Fibroblast of skin of right quadriceps (primary cell): Measurements from ENCODE around the gene CYP2J2.
"Not testable (repeated sequence)": the region's sequence is repeated elsewhere in the genome, so short reads cannot be mapped to it uniquely, and the experiment has no call there.

Source experiments
- DNase-seq: peaks from one replicate; pipeline ENCODE4 v3.0.0-alpha.2; 2013

CYP2J2 gene

DNA sequence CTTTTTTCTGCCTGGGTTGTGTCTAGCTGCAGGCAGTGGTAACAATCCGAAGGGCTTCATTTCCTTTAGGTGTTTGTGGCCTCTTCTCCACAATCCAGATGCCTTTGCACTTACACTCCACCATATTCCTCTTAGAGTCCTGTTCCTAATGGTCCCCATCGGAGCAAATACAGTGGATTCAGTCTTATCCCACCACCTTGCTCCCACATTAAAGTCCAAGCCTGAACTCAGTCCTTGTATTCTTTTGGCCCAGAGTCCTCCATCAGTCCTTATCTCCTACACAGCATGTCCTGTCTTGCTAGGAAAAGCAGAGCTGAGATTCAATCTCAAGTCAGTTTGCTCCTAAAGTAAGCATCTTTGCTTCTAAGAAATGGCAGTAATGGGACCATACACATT is 8.8 kb downstream of the CYP2J2 start:
- no peak for DNase-seq

DNA sequence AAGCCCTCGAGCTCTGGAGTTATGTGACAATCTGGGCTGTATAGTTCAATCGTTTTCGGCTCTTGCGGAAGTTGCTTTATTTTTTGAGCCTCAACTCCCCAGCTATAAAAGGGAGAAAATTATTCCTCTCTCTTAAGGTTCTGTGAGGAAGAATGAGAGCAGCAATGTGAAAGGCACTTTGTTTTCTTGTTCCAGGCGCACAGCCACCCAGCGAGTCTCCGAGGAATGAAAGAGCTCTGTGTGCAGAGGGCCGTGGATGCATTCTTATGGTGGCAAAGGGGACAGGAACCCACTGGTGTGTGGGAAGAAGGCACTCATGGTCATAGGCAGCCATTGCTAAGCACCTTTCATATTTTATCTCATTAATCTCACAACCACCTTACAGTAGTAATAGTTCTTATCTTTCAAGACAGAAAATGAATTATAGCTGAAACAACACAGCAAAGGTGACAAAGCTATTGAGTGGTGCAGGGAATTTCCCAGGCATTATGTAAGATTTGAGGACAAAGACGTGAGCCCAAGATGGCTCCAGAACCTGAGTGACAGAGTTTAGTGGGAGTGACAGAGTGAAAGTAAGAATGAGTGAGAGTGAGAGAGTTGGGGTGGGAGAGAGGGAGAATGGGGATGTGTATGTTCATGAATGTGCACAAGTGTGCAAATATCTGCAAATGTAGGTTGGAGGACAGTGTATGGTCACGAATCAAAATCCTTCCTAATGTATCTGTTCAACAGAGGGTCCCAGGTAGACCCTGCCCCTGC is 9.4 kb downstream of the CYP2J2 start:
- DNase-seq = no peak

DNA sequence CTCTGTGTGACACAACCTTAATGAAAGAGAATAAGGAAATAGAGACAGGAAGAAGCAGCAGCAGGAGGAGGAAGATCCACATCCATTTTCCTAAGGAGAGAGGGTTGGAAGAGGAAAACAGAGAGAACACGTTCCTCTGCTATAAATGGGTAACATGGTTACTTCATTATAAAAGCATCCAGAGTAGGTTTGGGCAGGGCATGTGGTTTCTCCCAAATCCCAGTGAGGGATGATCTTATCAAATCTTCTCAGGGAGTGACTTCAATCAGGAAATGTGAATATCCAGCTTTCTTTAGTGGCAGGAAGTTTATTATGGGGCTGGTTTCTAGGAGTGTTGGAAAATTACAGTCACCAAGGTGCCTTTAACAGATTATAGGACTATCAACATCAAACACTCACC is 11.1 kb downstream of the CYP2J2 start:
- peak; percentile 5 for DNase-seq

DNA sequence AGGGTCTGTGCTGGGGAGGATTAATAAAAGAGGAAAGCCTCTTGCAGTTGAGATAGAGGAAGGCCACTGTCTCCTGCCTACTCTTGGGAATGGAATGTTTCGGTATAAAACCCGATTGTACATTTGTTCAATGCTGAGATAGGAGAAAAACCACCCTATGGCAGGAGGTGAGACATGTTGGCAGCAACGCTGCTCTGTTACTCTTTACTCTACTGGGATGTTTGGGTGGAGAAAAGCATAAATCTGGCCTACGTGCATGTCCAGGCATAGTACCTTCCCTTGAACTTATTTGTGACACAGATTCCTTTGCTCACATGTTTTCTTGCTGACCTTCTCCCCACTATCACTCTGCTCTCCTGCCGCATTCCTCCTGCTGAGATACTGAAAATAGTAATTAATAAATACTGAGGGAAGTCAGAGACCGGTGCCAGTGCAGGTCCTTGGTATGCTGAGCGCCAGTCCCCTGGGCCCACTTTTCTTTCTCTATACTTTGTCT is 11.7 kb downstream of the CYP2J2 start:
- not testable (repeated sequence) for DNase-seq

DNA sequence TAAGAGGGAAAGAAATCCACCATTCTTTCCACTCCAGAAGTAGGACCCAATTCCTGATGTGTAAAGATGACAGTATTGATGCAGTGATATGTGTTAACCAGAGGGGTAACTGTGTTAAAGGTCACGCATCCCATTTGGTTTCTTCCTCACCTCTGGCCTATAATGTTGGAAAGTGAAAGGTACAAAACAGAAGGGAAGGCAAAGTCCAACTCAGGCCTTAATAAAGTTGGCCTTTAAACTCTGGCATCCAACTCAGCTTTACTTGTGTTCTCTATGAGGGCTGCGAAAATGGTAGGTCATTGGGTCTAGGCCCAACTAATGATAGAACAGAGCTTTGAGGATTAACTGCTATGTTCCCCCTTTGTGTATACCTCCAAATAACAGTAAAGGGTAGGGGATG is 17.9 kb downstream of the CYP2J2 start:
- no peak for DNase-seq

DNA sequence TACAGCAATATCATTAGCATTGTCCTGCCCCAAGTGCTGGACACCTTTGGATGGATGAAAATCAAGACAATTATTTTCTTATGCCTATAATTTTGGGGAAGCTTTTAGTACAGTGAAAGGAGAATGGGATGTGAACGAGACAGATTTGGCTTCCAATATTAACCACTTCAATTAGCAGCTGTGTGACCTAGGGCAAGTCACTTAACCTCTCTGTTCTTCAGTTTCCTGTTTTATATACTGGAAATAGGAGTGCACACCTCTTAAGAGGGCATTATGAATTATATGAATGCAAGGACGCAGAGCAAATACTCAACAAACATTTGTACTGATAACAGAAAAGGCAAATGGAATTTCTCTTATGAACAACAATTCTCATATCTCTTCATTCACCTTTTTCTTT is 18.5 kb downstream of the CYP2J2 start:
- no peak for DNase-seq

DNA sequence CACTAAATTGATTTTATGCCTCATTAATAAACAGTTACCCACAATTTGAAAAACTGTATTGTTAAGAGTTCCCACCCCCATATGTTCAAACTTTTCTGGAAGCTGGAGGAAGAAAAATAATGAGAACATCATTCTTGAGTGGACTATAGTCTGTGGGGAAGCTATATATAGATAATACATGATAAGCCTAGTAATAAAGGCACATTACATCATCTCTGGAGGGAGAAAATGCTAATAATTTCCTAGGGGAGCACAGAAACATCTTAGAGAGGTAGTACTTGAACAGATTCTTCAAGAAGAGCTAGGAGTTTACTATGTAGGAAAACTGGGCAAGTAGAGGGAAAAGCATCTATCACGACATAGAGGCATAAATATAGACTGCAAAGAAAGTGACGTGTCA is 19.6 kb downstream of the CYP2J2 start:
- DNase-seq = no peak

DNA sequence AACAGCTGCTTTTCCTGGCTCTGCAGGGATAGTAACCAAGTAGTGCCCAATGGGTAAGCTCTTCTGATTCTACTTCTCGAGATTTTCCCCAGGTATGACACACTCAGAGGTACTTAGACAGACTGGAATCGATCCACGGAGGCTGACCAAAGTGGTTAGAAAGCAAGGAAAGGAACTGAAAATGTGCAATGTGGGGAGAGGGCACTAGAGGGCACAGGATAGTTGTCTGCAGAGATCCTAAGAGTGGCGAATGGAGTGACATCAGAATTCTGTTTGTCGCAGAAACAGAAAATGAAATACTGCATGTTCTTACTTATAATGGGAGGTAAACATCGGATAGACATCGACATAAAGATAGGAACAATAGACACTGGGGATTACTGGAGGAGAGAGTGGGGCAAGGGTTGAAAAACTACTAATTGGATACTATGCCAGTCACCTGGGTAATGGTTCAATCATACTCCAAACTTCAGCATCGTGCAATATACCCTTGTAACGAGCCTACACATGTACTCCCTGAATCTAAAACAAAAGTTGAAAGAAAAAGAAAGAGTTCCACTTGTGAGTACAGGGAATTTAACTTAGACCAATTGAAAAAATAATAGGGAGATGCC is 23.3 kb downstream of the CYP2J2 start:
- DNase-seq = peak; percentile 6

DNA sequence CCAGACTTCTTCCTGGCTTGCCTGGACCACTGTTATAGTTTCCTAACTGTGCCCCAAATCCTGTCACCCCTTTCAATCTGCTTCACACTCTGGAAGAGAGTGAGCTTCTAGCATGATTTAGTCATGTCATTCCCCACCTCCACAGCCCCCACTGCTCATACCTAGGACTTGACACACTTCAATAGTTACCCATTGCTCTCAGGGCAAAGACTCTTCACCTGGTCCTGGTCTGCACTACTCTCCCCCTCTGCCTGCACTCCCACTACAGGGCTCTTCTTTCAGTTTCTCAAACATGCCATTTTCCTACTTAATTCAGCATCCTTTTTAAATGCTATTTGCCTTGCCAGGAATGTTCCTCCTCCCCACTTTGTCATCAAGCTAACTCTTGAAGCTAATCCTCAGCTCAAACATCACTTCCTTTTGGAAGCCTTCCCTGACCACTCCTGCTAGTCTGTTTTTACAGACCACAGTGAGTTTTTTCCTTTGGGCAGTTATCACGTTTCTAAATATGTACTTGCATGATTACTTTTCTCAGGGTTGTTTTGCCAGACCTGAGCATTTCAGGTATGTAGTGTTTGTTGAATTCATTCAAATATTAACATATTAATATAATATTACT is 24.7 kb downstream of the CYP2J2 start:
- peak; percentile 13 for DNase-seq

DNA sequence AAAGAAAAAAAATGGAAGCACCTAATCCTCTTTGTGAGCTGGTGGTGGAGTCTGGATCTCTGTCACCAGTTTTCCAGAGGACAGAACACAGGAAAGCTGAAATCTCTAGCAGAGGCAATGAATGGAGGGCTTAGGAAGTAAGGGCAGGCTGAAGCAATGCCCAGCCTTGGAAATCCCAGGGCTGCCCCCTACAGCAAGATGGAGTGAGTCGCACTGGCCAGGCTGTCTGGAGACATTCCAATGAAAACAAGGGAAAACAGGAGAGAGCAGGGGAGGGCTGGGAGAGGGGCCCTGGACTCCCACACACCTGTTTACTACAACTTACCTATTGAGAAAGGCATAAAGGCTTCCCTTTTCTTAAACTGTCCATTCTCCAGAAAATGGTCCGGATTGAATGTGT is 25.9 kb downstream of the CYP2J2 start:
- DNase-seq = no peak

DNA sequence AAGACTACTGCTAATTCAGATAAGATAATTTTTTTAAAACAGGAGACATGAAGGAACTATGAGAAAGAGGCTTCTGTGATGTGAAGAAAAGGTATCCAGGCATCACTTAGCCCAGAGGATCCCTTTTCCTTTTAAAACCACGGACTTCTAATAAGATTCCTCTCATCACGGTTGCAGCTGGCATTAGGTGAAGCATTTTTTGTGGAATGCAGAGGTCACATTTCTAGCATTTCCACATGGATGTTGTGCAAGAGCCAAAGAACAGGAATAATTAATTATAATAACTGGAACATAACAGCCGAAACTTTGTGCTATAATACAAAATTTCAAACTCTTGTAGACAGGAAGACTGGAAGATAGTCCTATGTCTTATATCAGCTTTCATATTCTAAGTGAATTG is 27.6 kb downstream of the CYP2J2 start:
- peak; percentile 13 for DNase-seq

DNA sequence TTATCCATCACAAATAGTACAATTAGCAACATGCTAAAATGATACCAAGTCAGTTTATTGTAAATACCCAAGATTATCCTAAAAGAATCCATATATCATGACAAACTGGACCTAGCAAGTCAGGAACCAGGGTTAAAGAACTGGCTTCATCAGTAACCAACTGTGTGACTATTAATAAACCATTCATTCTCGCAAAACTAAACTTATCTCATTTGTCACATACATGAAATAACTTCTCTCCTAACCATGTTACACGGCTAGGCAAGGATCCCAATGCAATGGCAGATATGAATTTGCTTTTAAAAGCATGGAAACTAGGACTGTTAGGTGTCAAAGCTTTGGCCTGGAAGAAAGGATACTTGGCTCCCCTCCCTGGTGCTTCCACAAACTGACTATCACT is 29.4 kb downstream of the CYP2J2 start:
- DNase-seq = no peak

DNA sequence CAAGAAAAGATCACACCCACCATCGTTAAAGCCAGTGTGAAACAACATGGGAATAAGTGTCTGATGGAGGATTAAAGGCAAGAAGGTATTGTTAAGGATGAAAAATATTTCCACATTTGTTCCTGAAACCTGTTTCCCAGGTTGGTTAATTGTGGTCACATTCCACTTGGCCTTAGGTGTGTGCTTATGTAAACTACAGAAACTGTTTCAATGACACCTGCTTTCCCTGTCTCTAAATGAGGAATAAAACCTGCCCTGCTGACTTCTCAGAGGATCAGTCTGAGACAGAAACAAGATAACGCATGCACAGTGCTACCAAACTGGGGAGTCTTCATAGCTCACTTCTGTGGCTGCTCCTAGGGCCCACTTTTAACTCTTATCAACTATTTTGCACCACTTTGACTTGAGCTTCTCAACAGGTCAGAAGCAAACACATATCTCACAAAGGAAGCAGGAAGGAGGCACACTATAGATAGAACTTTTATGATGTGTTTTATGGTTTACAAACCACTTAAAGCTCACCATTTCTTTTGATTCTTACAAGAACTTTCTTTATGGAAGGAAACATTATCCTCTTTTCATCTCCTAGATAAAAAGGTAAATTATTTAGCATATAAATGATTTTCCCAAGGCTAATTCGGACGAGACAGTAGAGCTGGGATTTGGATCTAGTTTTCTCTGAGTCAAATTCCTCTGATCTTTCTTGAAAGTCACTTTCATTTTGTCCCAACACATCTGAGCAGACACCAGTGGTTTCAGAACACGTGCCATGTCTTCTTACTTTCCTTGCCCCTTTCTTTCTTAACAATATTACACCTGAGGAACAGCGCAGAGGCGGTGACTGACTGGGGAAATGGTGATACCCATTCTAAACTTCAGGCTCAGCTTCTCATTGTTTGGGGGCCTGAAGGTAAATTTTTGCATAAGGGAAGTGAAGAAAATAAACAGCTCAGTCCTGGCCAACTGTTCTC is 33.4 kb downstream of the CYP2J2 start:
- DNase-seq = no peak

DNA sequence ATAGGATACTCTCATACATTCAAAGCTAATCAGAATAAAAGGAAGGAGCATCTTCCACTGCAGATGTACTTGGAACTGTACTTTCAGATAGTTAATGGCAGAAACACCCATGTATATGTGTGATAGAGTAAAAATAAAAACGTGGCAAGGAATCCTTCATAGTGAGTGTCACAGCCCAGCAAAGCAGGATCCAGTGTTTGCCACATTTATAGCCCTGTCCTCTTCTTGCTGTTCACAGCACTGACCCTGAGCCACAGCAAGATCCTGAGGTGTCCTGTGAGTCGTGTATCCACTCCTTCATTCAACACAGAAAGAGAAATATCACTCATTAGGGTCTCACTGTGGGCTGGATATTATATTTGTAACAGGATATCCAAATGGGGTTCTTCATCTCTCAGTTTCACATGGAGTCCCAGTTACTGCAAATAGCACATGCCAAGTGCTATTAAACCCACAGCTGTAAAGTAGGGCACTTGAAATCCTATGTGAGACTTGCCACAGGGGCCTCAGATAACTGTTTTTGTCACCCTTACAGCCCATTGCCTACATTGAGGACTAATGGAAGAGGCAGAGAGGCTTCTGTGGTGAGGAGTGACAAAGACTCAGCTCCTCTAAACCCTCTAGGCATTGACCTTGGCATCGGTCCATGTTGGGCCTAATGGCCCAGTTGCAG is 41.3 kb downstream of the CYP2J2 start:
- DNase-seq = no peak

DNA sequence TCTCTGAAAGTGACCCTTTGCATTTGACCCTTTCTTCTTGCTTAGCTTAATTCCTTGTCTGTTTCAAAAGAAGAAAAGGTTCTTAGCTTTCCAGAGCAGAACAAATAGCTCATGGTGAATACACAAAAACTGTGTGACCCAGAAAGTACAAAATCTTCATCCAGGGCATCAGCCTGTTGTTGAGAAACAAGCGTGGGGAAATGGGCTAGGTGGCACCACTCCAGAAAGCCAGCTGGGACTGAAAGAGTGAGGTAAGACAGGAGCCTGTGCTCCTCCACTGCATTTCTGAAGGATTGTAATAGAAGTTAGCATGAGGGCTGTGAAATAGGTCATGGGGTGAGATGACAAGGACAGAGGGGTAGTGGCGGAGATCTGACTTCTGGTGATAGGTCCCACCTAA is 45.8 kb downstream of the CYP2J2 start:
- DNase-seq = no peak

DNA sequence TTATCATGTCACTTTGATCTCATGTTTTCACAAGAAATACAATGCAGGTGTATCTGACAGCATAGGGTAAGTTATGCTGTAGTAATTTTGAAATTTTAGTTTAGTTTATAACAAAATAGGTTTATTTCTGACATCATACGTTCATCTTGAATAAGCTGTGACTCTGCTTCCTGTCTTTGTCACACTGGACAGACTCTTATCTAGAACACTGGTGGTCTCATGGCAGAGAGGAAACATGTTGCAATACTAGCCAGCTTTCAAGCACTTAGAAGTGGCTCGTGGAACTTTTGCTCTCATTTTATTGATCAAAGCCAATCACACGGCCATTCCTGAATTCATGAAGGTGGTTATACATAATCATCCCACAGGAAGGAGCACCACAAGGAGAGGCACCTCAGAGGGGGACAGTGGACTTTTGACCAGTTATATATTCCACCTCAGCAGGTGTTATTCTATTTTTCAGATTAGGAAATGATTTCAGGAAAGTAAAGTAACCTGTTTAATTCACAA is 46.5 kb downstream of the CYP2J2 start:
- DNase-seq = no peak

DNA sequence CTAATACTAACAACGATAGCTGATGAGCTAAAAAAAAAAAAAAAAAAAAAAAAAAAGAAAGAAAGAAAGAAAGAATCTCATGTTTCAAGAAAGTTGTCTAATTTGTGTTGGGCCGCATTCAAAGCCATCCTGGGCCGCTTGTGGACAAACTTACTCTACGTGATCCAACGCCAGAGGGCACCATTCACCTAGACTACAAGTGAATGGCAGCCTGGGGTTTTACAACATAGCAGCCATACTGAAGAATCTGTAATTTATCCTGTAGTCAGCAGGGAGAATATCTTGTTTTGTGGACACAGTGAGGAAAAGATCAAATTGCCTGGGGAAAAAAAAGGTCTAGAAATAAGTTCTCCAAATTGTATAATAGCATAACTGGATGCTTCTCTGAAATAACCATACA is 47.0 kb downstream of the CYP2J2 start:
- DNase-seq = peak; percentile 55

DNA sequence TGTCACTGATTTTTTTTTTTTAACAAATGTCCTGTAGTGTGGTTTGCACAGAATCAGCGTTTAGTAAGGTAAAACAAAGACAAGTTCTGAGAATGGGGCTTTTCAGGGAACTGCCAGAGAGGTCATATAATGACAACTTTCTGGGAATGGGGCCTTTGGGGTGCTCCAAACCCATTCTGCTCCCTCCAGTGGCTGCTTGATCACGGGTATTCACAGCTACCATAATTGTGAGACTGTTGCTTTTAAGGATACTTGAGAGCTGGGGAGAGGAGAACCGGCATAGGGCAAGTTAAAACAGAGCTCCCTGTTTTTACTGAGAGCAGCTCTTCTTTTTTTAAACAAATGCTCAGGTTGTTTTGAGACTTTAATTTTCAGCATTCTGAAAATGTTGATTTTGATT is 48.2 kb downstream of the CYP2J2 start:
- no peak for DNase-seq

DNA sequence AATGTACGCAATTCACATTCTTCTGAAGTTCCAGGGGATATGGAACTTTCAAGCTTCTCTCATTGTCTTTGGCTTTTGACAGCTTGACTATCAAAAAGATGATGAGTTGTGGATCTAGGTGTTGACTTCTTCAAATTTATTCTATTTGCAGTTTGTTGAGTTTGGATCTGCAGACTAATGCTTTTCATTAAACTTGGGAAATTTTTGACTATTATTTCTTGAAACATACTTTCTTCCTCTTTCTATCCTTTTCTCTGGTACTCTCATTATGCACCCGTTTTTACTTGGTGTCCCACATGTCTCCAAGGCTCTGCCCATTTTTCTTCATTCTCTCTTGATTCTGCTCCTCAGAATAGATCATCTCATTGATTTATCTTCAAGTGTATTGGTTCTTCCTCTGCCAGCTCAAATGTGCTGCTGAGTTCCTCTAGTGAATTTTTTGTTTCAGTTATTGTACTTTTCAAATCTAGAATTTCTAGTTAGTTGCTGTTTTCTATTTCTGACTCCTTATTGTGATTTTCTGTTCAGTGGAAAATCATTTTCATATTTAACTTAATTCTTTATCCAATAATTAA is 49.4 kb downstream of the CYP2J2 start:
- no peak for DNase-seq

DNA sequence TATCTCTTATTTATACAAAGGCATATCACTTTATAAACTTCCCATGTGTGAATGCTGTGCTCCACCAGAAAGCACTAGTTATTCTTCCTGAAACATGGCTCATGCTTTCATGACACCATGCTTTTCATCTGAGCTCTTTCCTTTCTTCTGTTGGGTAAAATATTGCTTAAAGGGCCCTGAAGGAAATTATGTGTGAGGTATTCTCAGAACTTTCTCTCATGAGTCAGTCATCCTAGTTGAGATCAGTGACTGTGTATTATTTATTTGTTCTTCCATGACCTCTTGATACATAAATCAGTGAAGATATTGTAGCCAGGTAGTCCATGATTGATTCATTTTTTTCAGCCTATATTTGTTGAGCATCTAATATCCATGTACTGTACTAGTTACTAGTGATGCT is 54.8 kb downstream of the CYP2J2 start:
- DNase-seq = no peak

DNA sequence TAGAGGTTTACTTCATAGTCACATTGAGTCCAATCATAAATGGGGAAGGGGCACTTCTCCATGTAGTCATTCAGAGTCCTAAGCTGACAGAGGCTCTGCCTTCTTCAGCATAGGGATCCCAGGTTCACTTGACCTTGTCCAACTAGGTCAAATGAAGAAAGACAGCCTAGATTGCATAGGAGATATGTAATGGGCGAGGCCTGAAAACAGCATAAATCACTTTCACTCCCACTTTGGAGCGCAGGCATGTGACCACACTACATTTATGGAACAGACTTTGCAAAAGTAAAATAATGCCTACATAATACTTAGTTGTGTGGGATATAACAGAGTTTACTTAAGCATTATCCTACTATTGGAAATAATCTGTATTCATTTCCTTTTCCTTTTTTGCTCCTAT is 60.1 kb downstream of the CYP2J2 start:
- no peak for DNase-seq
